GM12878 (cell line): ENCODE results near the gene CDON. TPM values are rescaled to one million over a fixed set of nuclear protein-coding genes. Genes with fewer than 3 reads are reported as not detected.

ENCODE experiments used
- ATAC-seq: fragments of 200-7000 bp; cut with Tn5 transposase; 3 replicates; pipeline ENCODE4 v1.9.1; 2020; ENCODE audit warnings: mild to moderate bottlenecking, moderate library complexity
- BruUV-seq: library from RNA; stranded (reverse); fragments of 400-500 nt; replicated peaks from 2 replicates; lab custom pipeline; 2021; lab: Mats Ljungman, UMichigan
- CTCF ChIA-PET: fragments of 300-600 bp; sonication (Branson Sonifier 250); formaldehyde crosslinking; extraction: SDS; loops from one replicate; lab custom pipeline; 2021; ENCODE audit warnings: inconsistent platforms; lab: Yijun Ruan, JAX
- POLR2A ChIA-PET: fragments of 350-600 bp; formaldehyde crosslinking; extraction: SDS; loops from one replicate; lab custom pipeline; 2021; ENCODE audit warnings: inconsistent platforms; lab: Charles Lee
- RAD21 ChIA-PET: fragments of 300-600 bp; sonication (Branson Sonifier 250); formaldehyde crosslinking; loops from one replicate; lab custom pipeline; 2023; ENCODE audit warnings: antibody characterized with exemption; ENCODE audit not compliant: unreplicated experiment; lab: Charles Lee
- SMC1A ChIA-PET: fragments of 300-600 bp; sonication (Branson Sonifier 250); formaldehyde crosslinking; loops from one replicate; lab custom pipeline; 2023; ENCODE audit not compliant: unreplicated experiment, uncharacterized antibody; lab: Charles Lee
- DNase-seq: peaks from one replicate; pipeline ENCODE4 v3.0.0-alpha.2; 2011; ENCODE audit warnings: low read depth, low spot score
- FAIRE-seq: peaks from 3 replicates; lab custom pipeline; 2011; peaks lifted over from hg19 to GRCh38; lab: Jason Lieb, UNC
- H2AFZ ChIP-seq: 2 replicates; pipeline ENCODE4 v1.6.0; 2011; ENCODE audit warnings: low read depth, low read length, control low read depth; ENCODE audit not compliant: control insufficient read depth
- H3K27ac ChIP-seq: 2 replicates; pipeline ENCODE4 v1.5.1; 2011; ENCODE audit warnings: control low read depth; ENCODE audit not compliant: control insufficient read depth, insufficient read depth
- H3K27me3 ChIP-seq, 2 experiments: replicated peaks in 1 of 2; 2 replicates each; pipeline versions ENCODE4 v1.6.0 to v1.6.1; 2011; ENCODE audit warnings: low read length in 1 of 2; ENCODE audit not compliant: control insufficient read depth in 2 of 2, insufficient read depth in 2 of 2
- H3K36me3 ChIP-seq, 2 experiments: 2 replicates each; pipeline ENCODE4 v1.5.1; 2011; ENCODE audit warnings: low read length in 1 of 2; ENCODE audit not compliant: control insufficient read depth in 2 of 2, insufficient read depth in 2 of 2
- H3K4me1 ChIP-seq: 2 replicates; pipeline ENCODE4 v1.6.1; 2011; ENCODE audit warnings: mild to moderate bottlenecking, low read length, moderate library complexity, mixed read lengths; ENCODE audit not compliant: control insufficient read depth, insufficient read depth
- H3K4me2 ChIP-seq: 2 replicates; pipeline ENCODE4 v1.6.0; 2011; ENCODE audit warnings: control low read depth; ENCODE audit not compliant: control insufficient read depth, insufficient read depth
- H3K4me3 ChIP-seq: fragments of 200-600 bp; sonication (generic); 2 replicates; pipeline ENCODE4 v1.5.1; 2016
- H3K79me2 ChIP-seq: 2 replicates; pipeline ENCODE4 v1.6.0; 2011; ENCODE audit warnings: low read length; ENCODE audit not compliant: control insufficient read depth, insufficient read depth
- H3K9ac ChIP-seq: 2 replicates; pipeline ENCODE4 v1.8.0; 2011; ENCODE audit warnings: low read length, control low read depth, mixed read lengths; ENCODE audit not compliant: control insufficient read depth, insufficient read depth
- H3K9me3 ChIP-seq: replicated peaks from 3 replicates; pipeline ENCODE4 v1.5.1; 2011; ENCODE audit warnings: mild to moderate bottlenecking, low read length; ENCODE audit not compliant: control insufficient read depth, insufficient read depth
- H4K20me1 ChIP-seq: 2 replicates; pipeline ENCODE4 v1.6.0; 2011; ENCODE audit not compliant: control insufficient read depth, insufficient read depth
- IKZF2 ChIP-seq, 2 experiments: fragments of 450-650 bp; IDR thresholded peaks; 2 replicates each; pipeline ENCODE4 v1.6.1; 2017; ENCODE audit warnings: mild to moderate bottlenecking in 2 of 2, moderate library complexity in 2 of 2
- WGBS: methylation state at CpG from one replicate; pipeline ENCODE4 v1.1.6; 2016; ENCODE audit warnings: low lambda C conversion rate; ENCODE audit not compliant: insufficient replicate concordance, insufficient coverage; ENCODE audit errors: missing lambda C conversion rate; 5-methylcytosine and 5-hydroxymethylcytosine counted together
- in situ Hi-C: fragments of 300-500 bp; cut with MboI; formaldehyde crosslinking; loops from 9 replicates; pipeline ENCODE4 v1.14.3; 2018; ENCODE audit warnings: mixed read lengths
- intact Hi-C: fragments of 100-400 bp; cut with micrococcal nuclease; formaldehyde crosslinking; loops from one replicate; pipeline ENCODE4 v1.14.2; 2022; ENCODE audit not compliant: unreplicated experiment
- polyA plus RNA-seq, 11 experiments: library from polyadenylated mRNA; depleted of rRNA in 4 of 11; unstranded in 6 of 11; stranded (reverse) in 5 of 11; fragments of >200 nt; fragmentation: Nextera tagmentation in 4 of 11; fragmentation: Illumina TruSeq in 1 of 11; extraction: Ambion mirVana in 4 of 11; extraction: Trizol in 1 of 11; gene quantifications; 1 replicate in 1 of 11; 2 replicates in 10 of 11; pipeline versions ENCODE4 v1.2.1 to v1.2.3, GENCODE V29; 2011 to 2016; ENCODE audit warnings: inconsistent platforms in 2 of 11, missing spikeins in 2 of 11, low read depth in 1 of 11
- total RNA-seq, 4 experiments: library from RNA; depleted of rRNA in 3 of 4; stranded (reverse); fragments of >200 nt in 3 of 4; fragmentation: Illumina TruSeq in 1 of 4; extraction: Trizol in 1 of 4; gene quantifications; 2 replicates each; pipeline versions ENCODE4 v1.2.1 to v1.2.3, GENCODE V29; 2013 to 2021
- TF ChIP-seq, protein P1 (sequence below): fragments of 450-650 bp; IDR thresholded peaks from 2 replicates; pipeline ENCODE4 v1.6.1; 2017; ENCODE audit warnings: mild to moderate bottlenecking, moderate library complexity

CDON gene
- total and polyA plus RNA-seq, 10 of the 15 experiments (the other 5 are each of a cell fraction or from before 2014, with no cell fraction given), result 0.07 to 4.2 (median 0.36) TPM

DNA sequence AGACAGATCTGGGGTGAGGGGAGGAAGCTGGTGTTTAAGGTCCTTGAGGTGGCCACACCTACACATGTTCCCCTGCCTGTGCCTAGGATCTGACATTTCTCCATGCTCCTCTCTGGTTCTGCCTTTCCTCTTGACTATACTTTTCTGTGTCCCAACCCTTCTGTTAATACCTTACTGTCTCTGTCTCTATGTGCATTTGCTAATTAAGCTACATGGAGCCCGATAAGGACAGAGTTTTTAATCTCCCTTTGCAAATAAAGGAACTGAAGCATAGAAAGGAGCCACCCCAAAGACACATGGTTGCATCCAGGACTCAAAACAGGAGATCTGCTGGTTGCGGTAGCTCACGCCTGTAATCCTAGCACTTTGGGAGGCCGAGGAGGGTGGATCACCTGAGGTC, 33.1 kb upstream of the CDON start:
- ChIA-PET POLR2A (no interaction called here), RAD21 (no interaction called here), SMC1A (no interaction called here), CTCF (interaction anchor here (1.4 kb wide), 1 partner anchor 28 kb away, joined by 3 read pairs; no protein-coding TSS in a partner anchor)
- Histone ChIP-seq H3K27ac (no peak overlapping the region), H3K9me3 (no peaks in the 10 kb centered on the region), H3K4me1 (no peaks in the 10 kb centered on the region), H4K20me1 (no peaks in the 10 kb centered on the region), H3K4me2 (no peak overlapping the region), H3K79me2 (no peaks in the 10 kb centered on the region), H3K27me3 (no peaks in the 10 kb centered on the region; a peak in 1 of 4 replicates), H2AFZ (no peak overlapping the region), H3K9ac (no peak overlapping the region), H3K4me3 (no peak overlapping the region), H3K36me3 (no peaks in the 10 kb centered on the region)
- no TSS peak for BruUV-seq
- in situ Hi-C loops, result no loop called here
- 60% methylated on average over 4 of the region's 4 CpGs for WGBS
- FAIRE-seq, result no peak
- no peak for ATAC-seq
- intact Hi-C loops, result no loop called here
- no peak for DNase-seq
- no peak for TF ChIP-seq IKZF2 (IDR thresholded peaks at IDR 0.05)

DNA sequence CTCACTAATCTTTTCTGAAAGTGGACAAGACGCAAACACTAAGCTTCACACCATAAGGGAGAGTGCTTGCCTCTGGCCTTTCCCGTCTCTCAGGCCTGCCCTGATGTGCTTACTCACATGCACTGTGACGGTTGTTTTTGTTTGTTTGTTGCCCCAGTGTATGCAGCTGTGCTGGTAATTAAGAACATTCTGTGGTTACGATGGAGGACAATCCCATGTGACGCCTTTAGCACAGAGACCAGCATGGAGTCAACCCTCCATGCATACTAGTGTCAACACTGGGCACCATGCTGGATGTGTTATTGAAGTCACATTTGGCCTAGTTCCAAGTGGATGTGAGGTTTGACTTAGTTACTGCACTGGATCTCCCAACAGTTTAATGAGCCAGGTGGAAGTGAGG, 27.8 kb upstream of the CDON start:
- Histone ChIP-seq H3K4me1 (no peaks in the 10 kb centered on the region), H3K4me2 (no peak overlapping the region), H3K4me3 (no peak overlapping the region), H2AFZ (no peak overlapping the region), H3K9me3 (no peaks in the 10 kb centered on the region), H4K20me1 (no peaks in the 10 kb centered on the region), H3K9ac (no peak overlapping the region), H3K27me3 (no peaks in the 10 kb centered on the region), H3K36me3 (no peaks in the 10 kb centered on the region), H3K27ac (no peak overlapping the region), H3K79me2 (no peaks in the 10 kb centered on the region)
- in situ Hi-C loops (no loop called here), intact Hi-C loops (no loop called here)
- ChIA-PET CTCF (interaction anchor here (0.7 to 1.2 kb wide), 3 partner anchors 11 to 441 kb away, joined by 3 to 4 read pairs (median 4); no protein-coding TSS in a partner anchor), SMC1A (interaction anchor here (1.8 kb wide), 1 partner anchor 51 kb away, joined by 5 read pairs; no protein-coding TSS in a partner anchor), POLR2A (no interaction called here), RAD21 (no interaction called here)
- FAIRE-seq, result no peak
- WGBS, result 63% methylated on average over 5 of the region's 5 CpGs
- TF ChIP-seq, protein P1, sequence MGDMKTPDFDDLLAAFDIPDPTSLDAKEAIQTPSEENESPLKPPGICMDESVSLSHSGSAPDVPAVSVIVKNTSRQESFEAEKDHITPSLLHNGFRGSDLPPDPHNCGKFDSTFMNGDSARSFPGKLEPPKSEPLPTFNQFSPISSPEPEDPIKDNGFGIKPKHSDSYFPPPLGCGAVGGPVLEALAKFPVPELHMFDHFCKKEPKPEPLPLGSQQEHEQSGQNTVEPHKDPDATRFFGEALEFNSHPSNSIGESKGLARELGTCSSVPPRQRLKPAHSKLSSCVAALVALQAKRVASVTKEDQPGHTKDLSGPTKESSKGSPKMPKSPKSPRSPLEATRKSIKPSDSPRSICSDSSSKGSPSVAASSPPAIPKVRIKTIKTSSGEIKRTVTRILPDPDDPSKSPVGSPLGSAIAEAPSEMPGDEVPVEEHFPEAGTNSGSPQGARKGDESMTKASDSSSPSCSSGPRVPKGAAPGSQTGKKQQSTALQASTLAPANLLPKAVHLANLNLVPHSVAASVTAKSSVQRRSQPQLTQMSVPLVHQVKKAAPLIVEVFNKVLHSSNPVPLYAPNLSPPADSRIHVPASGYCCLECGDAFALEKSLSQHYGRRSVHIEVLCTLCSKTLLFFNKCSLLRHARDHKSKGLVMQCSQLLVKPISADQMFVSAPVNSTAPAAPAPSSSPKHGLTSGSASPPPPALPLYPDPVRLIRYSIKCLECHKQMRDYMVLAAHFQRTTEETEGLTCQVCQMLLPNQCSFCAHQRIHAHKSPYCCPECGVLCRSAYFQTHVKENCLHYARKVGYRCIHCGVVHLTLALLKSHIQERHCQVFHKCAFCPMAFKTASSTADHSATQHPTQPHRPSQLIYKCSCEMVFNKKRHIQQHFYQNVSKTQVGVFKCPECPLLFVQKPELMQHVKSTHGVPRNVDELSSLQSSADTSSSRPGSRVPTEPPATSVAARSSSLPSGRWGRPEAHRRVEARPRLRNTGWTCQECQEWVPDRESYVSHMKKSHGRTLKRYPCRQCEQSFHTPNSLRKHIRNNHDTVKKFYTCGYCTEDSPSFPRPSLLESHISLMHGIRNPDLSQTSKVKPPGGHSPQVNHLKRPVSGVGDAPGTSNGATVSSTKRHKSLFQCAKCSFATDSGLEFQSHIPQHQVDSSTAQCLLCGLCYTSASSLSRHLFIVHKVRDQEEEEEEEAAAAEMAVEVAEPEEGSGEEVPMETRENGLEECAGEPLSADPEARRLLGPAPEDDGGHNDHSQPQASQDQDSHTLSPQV, result no peak
- ATAC-seq, result no peak
- no TSS peak for BruUV-seq
- DNase-seq, result no peak
